ENCODE results near the gene DICER1.

GRCh38 chr14:95125915-95126314 lies 31.4 kb downstream of the DICER1 start:
- TF ChIP-seq CTCF (conservative IDR thresholded peaks at IDR 0.05 in 1 of 2, IDR thresholded peaks at IDR 0.05 in 1 of 2; ENCODE audit: extremely low read depth in 1 of 2, insufficient read depth in 1 of 2, low read depth in 1 of 2, low read length in 2 of 2) (no peak), EZH2 (IDR thresholded peaks at IDR 0.05; ENCODE audit: borderline replicate concordance, low read length) (no peak)

All from mammary epithelial cell (primary cell).